SU-DHL-6 (cell line): ENCODE data around the gene THRAP3.

Source experiments
- CTCF ChIP-seq: fragments of 200-600 bp; sonication (generic); IDR thresholded peaks from one replicate; pipeline ENCODE4 v1.5.1; 2017; ENCODE audit warnings: antibody characterized with exemption, mild to moderate bottlenecking, low read length, moderate library complexity; ENCODE audit not compliant: insufficient read depth, poor library complexity, severe bottlenecking
- EZH2phosphoT487 ChIP-seq: fragments of 200-600 bp; sonication (generic), shearing (Covaris generic); conservative IDR thresholded peaks from 2 replicates; pipeline ENCODE4 v1.6.1; 2018; ENCODE audit warnings: mild to moderate bottlenecking, antibody characterized with exemption, low read length, moderate library complexity, mixed read lengths

DNA sequence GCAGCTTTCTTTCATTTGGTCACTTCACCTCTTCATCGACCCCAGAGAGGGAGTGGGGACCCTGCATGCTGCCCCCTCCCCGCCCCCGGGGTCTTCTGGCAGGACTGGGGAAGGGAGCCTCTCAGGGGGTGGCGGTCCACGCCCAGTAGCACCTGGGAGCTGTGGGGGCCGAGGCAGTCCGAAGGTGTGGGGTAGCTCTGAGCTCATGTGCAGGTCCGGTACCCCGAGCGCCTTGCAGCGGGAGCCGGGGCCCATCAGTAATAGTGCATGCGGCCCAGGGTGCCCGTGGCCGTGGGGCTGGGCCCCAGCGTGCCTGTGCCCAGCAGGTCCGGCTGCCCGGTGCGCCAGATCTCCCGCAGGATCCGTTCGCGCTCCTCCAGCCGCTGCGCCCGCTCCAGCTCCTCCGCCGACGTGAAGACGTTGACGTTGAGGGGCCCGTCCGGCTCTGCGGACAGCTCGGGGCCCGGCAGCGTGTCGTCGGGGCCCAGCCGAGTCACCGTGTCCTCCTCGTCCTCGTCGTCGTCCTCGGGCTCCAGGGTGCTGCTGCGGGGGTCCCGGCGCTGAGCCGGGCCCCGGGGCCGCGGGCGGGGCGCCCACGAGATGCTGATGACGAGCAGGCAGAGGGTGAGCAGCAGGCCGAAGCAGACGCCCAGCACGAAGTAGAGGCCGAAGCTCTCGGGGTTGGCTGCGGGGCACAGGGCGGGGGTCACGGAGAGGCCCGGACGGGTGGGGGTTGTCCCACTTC lies 98.0 kb downstream of the THRAP3 start:
- TF ChIP-seq CTCF (no peak), EZH2phosphoT487 (no peak)
